ENCODE data around the gene ADAMTSL5. TPM values are rescaled to one million over a fixed set of nuclear protein-coding genes. Genes with fewer than 3 reads are reported as not detected.

The ADAMTSL5 gene
- total RNA-seq, 2 donors from 2014 or later, result 1.2 to 1.8 TPM

DNA sequence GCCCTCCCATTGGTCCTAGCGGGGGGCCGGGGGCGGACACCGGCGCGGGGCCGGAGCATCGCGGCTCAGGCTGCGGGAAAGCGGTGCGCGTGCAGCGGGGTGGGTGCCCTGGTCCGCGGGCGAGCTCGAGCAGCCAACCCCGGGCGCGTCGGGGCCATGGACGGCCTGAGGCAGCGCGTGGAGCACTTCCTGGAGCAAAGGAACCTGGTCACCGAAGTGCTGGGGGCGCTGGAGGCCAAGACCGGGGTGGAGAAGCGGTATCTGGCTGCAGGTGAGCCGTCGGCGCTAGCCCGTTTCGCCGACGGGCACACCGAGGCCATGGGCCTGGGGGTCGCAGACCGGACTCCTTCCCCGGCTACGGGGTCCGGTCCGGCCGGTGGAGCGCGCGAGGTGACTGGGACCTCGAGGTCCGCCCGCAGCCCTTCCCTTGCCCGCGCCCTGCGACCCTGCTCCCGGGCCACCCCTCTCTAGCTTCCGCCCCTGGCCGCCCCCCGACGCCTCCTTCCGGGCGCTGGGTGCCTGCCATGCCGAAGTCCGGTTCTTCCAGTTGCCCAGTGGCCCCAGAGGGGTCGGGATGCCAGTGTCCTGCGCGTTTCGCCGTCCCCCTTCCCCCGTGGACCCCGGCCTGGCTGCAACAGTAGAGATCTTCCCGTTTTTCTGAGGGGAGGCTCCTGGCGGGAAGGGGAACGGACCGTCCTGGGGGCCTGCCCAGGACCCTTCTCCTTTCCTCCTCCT, 21.5 kb downstream of the ADAMTSL5 start, which contains the start of gene REEP6:
REEP6 (plus strand) TSS at position 68 of the 735 bp plus-strand sequence; CDS start at position 157, 89 bp downstream.
- Mint-ChIP-seq H3K27me3 (no peaks in the 10 kb centered on the region), H3K4me3 (peak within 1 kb of the TSS; percentile 86), H3K9me3 (no peaks in the 10 kb centered on the region), H3K27ac (peak within 1 kb of the TSS; percentile 64 to 75), H3K4me1 (ENCODE audit: low read depth in 2 of 2) (peaks cover 9 to 16% of the 10 kb centered on the region in 2 donors), H3K36me3 (no peaks in the 10 kb centered on the region)
- ATAC-seq (no peak), DNase-seq (ENCODE audit: low spot score) (no peak)

GRCh38 chr19:1490311-1491113, 22.3 kb downstream of the ADAMTSL5 start, which contains the start of gene PCSK4:
Gene PCSK4, minus strand, starts transcription at chr19:1490350. Its CDS starts 4 bp downstream, at chr19:1490346.
- ATAC-seq, result peak; percentile 93 to 94
- peak; percentile 97 for DNase-seq (ENCODE audit: low spot score)
- H3K36me3 Mint-ChIP-seq, result no peaks in the 10 kb centered on the region

DNA sequence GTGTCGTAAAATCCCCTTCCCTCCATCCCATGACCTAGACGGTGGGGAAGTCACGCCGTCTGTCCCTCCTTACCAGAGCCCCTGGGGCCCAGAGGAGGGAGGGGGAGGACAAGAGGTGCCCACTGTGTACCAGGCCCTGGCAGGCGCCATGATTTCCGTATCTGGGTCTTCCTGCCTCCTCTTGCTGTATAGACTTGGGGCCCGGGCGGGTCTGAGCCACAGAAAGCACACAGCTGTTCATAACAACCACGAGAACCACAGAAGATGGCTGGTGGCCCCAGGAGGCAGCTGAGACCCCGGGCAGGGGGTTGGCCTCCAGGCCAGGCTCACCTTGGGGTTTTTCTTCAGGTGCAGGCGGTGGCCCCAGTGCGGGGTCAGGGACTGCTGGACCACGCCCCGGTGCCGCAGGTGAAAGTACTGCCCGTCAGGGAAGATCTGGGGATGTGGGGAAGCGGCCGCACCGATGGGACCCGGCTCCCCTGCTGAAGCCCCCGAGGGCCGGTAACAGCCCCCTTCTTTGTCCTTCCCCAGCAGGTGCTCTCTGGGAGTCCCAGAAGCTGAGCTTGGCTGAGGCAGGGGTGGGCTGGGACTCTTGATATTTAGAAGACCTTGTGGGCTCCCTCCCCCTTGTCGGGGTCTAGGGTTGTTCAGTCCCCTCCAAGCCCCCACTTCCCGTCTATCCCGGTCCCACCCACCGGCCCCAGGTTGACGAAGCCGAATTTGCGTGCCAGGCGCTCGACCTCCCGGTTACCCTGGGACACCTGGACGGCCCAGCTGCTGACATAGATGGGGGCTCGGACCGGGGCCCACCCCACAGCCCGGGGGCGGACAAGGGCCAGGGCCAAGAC, 23.1 kb downstream of the ADAMTSL5 start:
- ATAC-seq (no peak), DNase-seq (ENCODE audit: low spot score) (no peak)
- peak overlapping the region; percentile 66 for H3K4me3 Mint-ChIP-seq
- H3K27me3 Mint-ChIP-seq, result no peaks in the 10 kb centered on the region
- H3K36me3 Mint-ChIP-seq, result no peaks in the 10 kb centered on the region
- peaks cover 9 to 16% of the 10 kb centered on the region in 2 donors for H3K4me1 Mint-ChIP-seq (ENCODE audit: low read depth in 2 of 2)
- H3K27ac Mint-ChIP-seq, result peak overlapping the region in 1 of 2 donors; percentile 64
- H3K9me3 Mint-ChIP-seq, result no peaks in the 10 kb centered on the region

More at GRCh38 chr19:1490311-1491113, 22.3 kb downstream of the ADAMTSL5 start, which contains the start of gene PCSK4:
- Mint-ChIP-seq H3K4me3 (peak within 1 kb of the TSS; percentile 86), H3K9me3 (no peaks in the 10 kb centered on the region), H3K4me1 (ENCODE audit: low read depth in 2 of 2) (peaks cover 9 to 16% of the 10 kb centered on the region in 2 donors), H3K27ac (peak within 1 kb of the TSS; percentile 64 to 75), H3K27me3 (no peaks in the 10 kb centered on the region)

- Mint-ChIP-seq H3K9me3 (no peaks in the 10 kb centered on the region), H3K36me3 (no peaks in the 10 kb centered on the region), H3K27ac (no peak overlapping the region), H3K4me3 (no peak overlapping the region), H3K4me1 (ENCODE audit: low read depth in 2 of 2) (peaks cover 9 to 16% of the 10 kb centered on the region in 2 donors), H3K27me3 (no peaks in the 10 kb centered on the region)
- no peak for DNase-seq (ENCODE audit: low spot score)
- ATAC-seq, result no peak
These were observed 24.6 kb downstream of the ADAMTSL5 start for GRCh38 chr19:1488282-1488601.

DNA sequence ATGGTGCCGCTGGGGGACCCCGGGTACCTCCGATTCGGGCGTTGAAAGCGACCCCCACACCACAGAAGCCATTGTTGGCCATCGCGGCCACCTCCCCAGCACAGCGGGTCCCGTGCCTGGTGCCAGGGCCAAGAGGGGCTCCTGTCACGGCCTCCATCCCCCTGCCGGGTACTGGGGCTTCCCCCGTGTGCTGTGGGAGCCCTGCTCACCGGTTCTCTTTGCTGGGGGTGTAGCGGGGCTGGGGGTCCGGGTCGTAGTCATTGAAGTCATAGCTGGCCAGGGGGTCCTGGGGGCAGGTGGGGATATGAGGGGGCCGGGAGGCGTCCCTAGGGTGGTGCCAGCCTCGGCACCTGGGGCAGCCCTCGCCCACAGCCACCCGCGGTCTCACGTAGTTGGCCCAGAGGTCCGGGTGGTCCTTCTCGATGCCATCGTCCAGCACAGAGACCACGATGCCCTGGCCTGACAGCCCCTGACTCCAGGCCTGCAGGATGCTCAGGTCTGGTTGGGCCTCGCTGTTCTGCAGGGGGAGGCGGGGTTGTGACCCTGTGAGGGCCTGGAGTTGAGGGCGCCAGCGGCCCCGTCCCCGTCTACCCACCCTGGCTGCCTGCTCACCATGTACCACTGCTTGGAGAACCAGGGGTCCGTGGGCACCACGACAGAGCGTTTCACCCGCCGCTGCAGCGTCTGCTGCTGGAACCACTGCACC, 25.1 kb downstream of the ADAMTSL5 start:
- peaks cover 9 to 16% of the 10 kb centered on the region in 2 donors for H3K4me1 Mint-ChIP-seq (ENCODE audit: low read depth in 2 of 2)
- H3K27me3 Mint-ChIP-seq, result no peaks in the 10 kb centered on the region
- H3K4me3 Mint-ChIP-seq, result no peak overlapping the region
- DNase-seq (ENCODE audit: low spot score) (no peak), ATAC-seq (no peak)
- H3K9me3 Mint-ChIP-seq, result no peaks in the 10 kb centered on the region
- H3K36me3 Mint-ChIP-seq, result no peaks in the 10 kb centered on the region
- no peak overlapping the region for H3K27ac Mint-ChIP-seq

GRCh38 chr19:1486720-1487575, 25.9 kb downstream of the ADAMTSL5 start:
- H3K4me1 Mint-ChIP-seq (ENCODE audit: low read depth in 2 of 2), result peaks cover 7 to 14% of the 10 kb centered on the region in 2 donors
- ATAC-seq (no peak), DNase-seq (ENCODE audit: low spot score) (no peak)
- H3K36me3 Mint-ChIP-seq, result no peaks in the 10 kb centered on the region
- no peaks in the 10 kb centered on the region for H3K27me3 Mint-ChIP-seq
- H3K4me3 Mint-ChIP-seq, result no peak overlapping the region
- H3K27ac Mint-ChIP-seq, result no peak overlapping the region
- no peaks in the 10 kb centered on the region for H3K9me3 Mint-ChIP-seq

GRCh38 chr19:1483979-1484428, 28.8 kb downstream of the ADAMTSL5 start:
- Mint-ChIP-seq H3K4me1 (ENCODE audit: low read depth in 2 of 2) (peaks cover 3 to 10% of the 10 kb centered on the region in 2 donors), H3K9me3 (no peaks in the 10 kb centered on the region), H3K36me3 (peaks cover 3% of the 10 kb centered on the region), H3K27ac (no peak overlapping the region), H3K27me3 (no peaks in the 10 kb centered on the region), H3K4me3 (no peak overlapping the region)
- DNase-seq (ENCODE audit: low spot score), result no peak
- ATAC-seq, result no peak

DNA sequence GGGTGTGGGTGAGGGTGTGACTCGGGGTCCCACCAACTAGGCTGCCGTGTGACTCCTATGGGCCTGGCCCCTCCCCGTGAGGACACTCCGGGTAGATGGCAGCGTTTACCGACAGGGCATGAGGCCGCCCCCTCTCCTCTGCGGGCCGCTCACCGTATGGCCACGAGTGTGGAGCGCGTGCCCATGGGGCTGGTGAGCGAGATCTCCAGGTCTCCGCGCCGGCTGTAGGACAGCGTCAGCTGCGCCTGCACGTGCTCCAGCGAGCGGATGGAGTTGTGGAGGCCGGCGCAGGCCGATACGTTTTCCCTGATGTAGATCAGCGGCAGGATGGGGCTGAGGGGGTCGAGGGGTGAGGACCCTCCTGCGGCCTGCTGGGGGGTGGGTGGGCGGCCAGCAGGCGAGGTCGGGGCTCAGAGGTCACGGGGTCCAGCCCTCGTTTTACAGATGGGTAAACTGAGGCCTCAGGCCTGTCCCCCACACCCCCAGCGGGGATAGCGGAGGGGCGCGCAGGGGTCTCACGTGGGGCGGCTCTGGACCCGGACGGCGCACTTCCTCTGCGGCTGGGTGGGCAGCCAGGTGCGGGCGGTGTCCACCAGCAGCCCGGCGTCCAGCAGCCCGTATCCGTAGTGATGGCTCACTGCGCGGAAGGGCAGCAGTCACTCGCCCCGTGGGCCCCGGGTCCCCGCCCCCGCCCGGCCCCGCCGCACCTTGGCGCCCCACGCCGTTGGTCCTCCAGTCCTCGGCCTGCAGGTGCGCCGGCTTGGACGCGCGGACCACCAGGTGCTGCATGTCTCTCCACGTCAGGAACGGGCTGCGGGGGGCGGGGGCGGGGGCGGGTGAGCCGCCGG, 29.5 kb downstream of the ADAMTSL5 start:
- DNase-seq (ENCODE audit: low spot score) (no peak), ATAC-seq (no peak)
- Mint-ChIP-seq H3K27me3 (no peaks in the 10 kb centered on the region), H3K36me3 (peaks cover 6% of the 10 kb centered on the region), H3K4me1 (ENCODE audit: low read depth in 2 of 2) (peaks cover 5 to 12% of the 10 kb centered on the region in 2 donors), H3K9me3 (no peaks in the 10 kb centered on the region), H3K27ac (no peak overlapping the region), H3K4me3 (no peak overlapping the region)

DNA sequence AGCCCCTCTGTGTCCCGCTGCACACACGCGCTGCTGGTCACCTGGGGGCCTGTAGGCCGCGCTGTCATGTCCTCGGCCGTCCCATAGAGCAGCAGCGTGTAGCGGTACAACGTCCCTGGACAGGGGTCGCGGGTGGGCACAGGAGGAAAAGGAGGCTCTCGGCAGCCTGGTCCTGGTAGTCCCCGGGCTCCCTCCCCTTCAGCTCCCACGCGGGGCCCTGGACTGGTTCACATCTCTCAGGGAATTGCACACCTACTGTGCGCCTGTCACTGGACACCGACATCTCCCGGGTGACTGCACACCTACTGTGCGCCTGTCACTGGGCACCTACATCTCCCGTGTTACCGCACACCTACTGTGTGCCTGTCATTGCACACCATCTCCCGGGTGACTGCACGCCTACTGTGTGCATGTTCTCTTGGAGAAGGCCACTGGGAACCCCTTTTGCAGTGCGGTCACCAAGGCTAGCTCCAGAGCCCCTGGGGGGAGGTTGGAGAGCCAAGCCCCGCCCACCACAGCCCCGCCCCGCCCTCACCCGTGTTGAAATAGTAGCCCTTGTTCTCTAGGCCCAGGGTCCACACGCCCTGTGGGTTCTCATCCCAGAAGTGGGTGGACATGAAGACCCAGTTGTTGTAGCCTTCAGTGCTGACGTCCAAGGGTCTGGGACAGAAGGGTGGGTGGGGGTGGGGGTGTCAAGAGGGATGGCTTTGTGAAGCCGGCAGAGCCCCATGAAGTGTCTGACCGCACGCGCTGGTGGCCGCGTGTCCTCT, 30.3 kb downstream of the ADAMTSL5 start:
- ATAC-seq (no peak), DNase-seq (ENCODE audit: low spot score) (no peak)
- Mint-ChIP-seq H3K9me3 (no peaks in the 10 kb centered on the region), H3K27ac (no peak overlapping the region), H3K4me3 (no peak overlapping the region), H3K4me1 (ENCODE audit: low read depth in 2 of 2) (peaks cover 5 to 12% of the 10 kb centered on the region in 2 donors), H3K27me3 (no peaks in the 10 kb centered on the region), H3K36me3 (peaks cover 6% of the 10 kb centered on the region)

GRCh38 chr19:1481893-1482360, 30.9 kb downstream of the ADAMTSL5 start:
- Mint-ChIP-seq H3K27ac (no peak overlapping the region), H3K36me3 (peaks cover 6% of the 10 kb centered on the region), H3K4me3 (no peak overlapping the region), H3K27me3 (no peaks in the 10 kb centered on the region), H3K4me1 (ENCODE audit: low read depth in 2 of 2) (peaks cover 10 to 16% of the 10 kb centered on the region in 2 donors), H3K9me3 (no peaks in the 10 kb centered on the region)
- DNase-seq (ENCODE audit: low spot score) (no peak), ATAC-seq (no peak)
